22Rv1 (cell line): ENCODE results near the gene ZNF483.

Experiments used
- H3K27ac ChIP-seq: fragments of 450-650 bp; 2 replicates; pipeline ENCODE4 v1.5.1; 2017
- CTCF ChIP-seq: fragments of 450-650 bp; IDR thresholded peaks from 2 replicates; pipeline ENCODE4 v1.5.1; 2017; ENCODE audit warnings: mild to moderate bottlenecking
- ZFX ChIP-seq: fragments of 450-650 bp; IDR thresholded peaks from 2 replicates; pipeline ENCODE4 v1.6.1; 2017; ENCODE audit warnings: antibody characterized with exemption, borderline replicate concordance

The ZNF483 gene

GRCh38 chr9:111525056-111525977 is at the start of gene ZNF483:
Gene ZNF483, plus strand, starts transcription at chr9:111525179. Its CDS starts 2,217 bp downstream, at chr9:111527396.
- H3K27ac ChIP-seq: peak within 1 kb of the TSS; percentile 50; the same call in 1 of the 2 replicates
- TF ChIP-seq ZFX (no peak), CTCF (no peak)

GRCh38 chr9:111475195-111475594 is 49.8 kb upstream of the ZNF483 start:
- H3K27ac ChIP-seq: peak overlapping the region; percentile 32; the same call in 1 of the 2 replicates
- TF ChIP-seq CTCF (no peak), ZFX (no peak)

GRCh38 chr9:111477677-111478076 is 47.3 kb upstream of the ZNF483 start:
- no peak overlapping the region for H3K27ac ChIP-seq
- TF ChIP-seq ZFX (no peak), CTCF (no peak)

GRCh38 chr9:111481885-111482636 is 42.9 kb upstream of the ZNF483 start:
- TF ChIP-seq CTCF: no peak
- TF ChIP-seq ZFX: no peak
- peak overlapping the region; percentile 99 for H3K27ac ChIP-seq

- no peak for TF ChIP-seq ZFX
- no peak for TF ChIP-seq CTCF
- peak overlapping the region; percentile 99 for H3K27ac ChIP-seq
Measured at GRCh38 chr9:111482694-111483438, 42.1 kb upstream of the ZNF483 start.

GRCh38 chr9:111483439-111483857 is 41.5 kb upstream of the ZNF483 start:
- H3K27ac ChIP-seq: peak overlapping the region; percentile 99
- TF ChIP-seq ZFX: no peak
- no peak for TF ChIP-seq CTCF
